ENCODE data around the gene ZBTB16.

The ZBTB16 gene

DNA sequence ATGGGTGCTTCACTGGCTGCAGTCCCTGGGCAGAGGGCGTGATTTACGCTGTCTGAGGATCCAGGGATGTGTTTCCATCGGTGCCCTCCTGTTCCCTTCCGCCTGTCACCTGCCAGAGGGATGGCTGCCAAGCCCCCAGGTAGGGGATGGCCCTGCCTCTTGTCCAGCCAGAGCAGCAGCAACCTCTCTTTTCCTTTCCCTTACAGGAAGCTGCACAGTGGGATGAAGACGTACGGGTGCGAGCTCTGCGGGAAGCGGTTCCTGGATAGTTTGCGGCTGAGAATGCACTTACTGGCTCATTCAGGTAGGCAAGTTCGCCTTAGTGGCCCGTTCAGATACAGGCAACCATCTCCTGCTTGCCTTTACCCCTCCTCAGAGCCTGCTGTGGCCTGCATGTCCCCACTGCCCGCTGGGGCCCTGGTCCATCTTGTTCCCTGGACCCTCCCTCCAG, 96.6 kb downstream of the ZBTB16 start:
- no peak for DNase-seq

- no peak for DNase-seq
Observed at GRCh38 chr11:114156782-114157181, 97.3 kb downstream of the ZBTB16 start.

GRCh38 chr11:114157476-114158050, 98.1 kb downstream of the ZBTB16 start:
- DNase-seq: no peak

- no peak for DNase-seq
Observed at GRCh38 chr11:114158421-114158820, 98.9 kb downstream of the ZBTB16 start.

DNA sequence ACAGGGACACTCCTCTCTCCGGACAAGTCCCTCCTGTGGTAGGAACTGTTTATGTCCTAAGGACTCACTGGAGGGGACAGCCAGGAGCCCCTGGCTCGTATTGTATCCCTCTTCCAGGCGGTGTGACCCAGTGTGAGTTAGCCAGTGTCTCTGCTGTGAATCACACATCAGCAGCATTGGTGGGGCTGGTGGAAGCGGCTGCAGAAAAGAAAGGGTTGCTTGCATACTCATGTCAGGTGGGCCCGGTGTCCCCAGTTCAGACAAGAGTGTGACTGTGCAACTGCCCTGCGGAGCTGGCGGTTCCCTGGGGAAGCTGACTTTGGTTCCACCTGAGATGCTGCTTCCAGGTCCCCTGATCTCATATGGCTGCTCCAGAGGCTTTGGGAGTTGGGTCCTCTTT, 99.4 kb downstream of the ZBTB16 start:
- no peak for DNase-seq

- DNase-seq: no peak
Observed at GRCh38 chr11:114159320-114159719, 99.8 kb downstream of the ZBTB16 start.

- DNase-seq: peak; percentile 87 to 95 (median 93)
Observed at GRCh38 chr11:114159802-114160632, 100.5 kb downstream of the ZBTB16 start.

DNA sequence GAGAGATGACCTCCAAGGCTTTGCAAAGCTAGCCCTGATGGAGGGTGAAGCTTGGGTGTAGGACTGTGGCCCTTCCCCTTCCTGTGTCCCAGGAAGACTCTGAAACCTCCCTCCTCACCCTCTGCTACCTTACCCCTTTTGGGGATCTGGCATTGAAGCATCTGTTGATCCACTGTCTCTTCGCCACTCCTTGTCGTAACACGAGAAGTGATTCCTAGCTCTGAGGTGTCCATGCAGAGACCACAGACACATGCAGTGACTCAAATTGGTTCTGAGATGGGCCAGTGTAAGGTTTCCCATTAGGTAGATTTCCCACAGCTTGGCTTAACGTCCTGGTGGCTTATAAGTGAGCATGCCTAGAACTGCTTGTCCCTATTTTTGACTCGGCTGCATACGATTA, 101.4 kb downstream of the ZBTB16 start:
- no peak for DNase-seq

GRCh38 chr11:114161486-114162250, 102.2 kb downstream of the ZBTB16 start:
- no peak for DNase-seq

DNA sequence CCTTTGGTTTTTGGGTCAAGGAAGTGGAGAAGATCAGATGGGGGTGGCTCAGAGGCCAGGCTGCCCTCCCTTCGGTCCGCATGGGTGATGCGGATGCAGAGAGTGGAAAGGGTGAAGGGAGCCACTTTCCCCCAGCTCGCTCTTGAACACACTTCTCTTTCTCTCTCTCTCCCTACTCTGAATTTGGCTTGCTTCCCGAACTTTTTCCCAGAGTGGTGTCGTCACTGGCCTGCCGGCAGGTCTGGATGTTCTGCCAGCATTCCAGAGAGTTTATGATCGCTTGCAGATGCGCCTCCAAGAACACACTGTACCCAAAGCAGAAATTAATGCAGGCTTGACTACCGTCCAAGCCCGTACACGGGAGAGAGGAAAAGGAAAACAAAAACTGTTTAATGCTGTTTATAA, 103.2 kb downstream of the ZBTB16 start:
- no peak for DNase-seq

- DNase-seq: no peak
Observed at GRCh38 chr11:114163229-114163631, 103.7 kb downstream of the ZBTB16 start.

DNA sequence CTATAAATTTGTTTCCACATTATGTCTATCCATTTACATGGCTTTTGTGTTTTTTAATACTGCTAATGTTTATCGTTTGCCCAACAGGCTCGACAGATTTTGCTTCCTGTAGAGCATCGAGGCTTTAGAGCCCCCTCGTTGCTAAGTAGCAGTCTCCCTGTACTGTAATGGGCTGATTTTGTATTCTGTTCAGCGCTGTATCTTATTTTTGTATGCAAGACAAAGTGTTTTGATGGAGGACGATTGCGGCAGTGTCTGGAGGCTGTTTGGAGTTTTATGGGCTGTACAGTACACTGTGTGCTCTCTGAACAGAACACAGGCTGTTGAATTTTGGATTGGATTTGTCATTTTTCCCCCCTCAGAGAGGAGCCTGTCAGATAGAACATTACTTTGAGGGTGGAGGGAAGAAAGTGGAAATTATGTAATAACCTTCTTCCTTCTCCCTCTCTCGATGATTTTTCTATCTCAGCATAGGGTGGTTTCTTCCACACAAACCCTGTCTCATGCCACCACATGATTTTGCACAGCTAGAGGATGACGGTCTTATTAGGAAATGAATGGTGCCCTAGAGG, 104.4 kb downstream of the ZBTB16 start:
- DNase-seq: no peak

DNA sequence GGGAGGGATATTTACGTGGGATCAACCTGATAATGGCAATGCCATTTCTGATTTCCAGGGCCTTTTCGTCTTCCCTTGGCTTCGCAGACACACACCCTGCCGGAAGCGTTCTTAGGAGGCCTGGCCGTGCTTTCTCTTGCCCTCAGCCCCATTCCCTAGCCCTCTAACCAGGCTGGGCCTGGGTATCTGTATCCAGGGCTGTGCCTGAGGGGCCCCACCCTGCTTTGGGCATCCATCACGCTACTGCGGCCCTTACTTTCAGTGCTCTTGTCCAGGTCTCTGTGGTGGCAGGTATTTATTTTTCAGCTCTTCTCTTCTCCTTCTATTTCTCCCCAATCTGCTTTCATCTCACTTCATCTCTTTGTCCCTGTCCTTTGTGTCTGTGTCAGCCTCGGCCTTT, 105.0 kb downstream of the ZBTB16 start:
- no peak for DNase-seq

DNA sequence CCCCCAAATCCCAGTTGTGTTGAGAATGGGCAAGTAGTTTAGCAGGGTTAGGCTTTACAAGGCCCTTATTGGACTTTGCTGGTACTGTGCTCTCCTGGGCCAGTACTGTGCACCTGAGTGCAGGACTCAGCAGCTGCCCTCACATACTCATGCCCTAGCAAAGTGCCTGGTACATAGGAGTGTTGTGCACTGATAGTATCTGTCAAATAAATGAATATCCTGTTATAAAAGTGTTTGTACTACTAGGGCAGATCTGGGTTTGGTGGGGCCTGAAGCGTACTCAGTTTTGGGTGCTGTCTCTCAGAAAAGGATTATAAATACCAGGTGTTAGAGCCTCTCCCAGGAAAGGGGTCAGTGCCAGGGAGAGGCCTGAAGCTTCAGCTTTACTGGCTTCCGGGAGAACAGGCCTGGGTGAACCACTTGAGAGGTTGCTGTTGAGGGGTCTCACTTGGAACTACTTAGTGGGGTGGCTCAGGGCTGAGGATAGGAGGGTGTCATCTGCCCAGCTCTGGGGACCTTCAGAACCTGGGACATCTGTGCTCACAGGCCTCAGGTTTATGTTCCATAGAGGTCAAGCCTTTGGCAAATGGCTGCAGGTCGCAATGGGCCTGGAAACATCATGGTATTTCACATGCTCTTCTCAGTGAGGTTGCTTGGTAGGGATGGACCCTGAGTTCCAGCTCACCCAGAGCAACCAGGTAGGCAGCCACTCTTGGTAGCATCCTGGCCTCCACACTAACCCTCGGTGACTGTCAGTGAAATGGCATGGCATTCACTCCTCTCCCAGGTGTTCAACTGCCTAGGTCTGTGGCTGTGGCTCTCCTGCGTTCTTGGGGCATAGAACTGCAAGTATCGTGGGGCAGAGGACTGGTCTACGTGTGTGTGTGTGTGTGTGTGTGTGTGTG, 106.1 kb downstream of the ZBTB16 start:
- DNase-seq: no peak

DNA sequence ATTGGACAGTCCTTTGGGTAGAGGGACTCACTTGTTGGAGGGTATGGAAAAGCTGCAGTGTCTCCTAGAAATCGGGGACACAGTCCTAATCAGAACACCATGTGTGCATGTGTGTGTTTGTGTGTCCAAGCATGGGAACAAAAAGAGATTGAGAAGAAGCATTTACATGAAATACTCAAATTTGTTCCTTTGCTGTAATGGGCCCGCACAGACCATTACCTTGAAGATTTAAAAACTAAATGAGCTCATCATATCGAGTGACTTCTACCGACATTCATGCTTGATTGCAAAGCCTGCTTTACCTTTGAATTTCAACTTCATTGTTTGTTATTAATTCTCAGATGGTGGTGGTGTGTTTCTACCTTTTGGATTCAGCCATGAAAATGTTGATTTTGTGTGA, 106.9 kb downstream of the ZBTB16 start:
- no peak for DNase-seq

- DNase-seq: peak in 1 of 5 donors; percentile 67
Observed at GRCh38 chr11:114166897-114167323, 107.4 kb downstream of the ZBTB16 start.

GRCh38 chr11:114167355-114167754, 107.8 kb downstream of the ZBTB16 start:
- DNase-seq: no peak

DNA sequence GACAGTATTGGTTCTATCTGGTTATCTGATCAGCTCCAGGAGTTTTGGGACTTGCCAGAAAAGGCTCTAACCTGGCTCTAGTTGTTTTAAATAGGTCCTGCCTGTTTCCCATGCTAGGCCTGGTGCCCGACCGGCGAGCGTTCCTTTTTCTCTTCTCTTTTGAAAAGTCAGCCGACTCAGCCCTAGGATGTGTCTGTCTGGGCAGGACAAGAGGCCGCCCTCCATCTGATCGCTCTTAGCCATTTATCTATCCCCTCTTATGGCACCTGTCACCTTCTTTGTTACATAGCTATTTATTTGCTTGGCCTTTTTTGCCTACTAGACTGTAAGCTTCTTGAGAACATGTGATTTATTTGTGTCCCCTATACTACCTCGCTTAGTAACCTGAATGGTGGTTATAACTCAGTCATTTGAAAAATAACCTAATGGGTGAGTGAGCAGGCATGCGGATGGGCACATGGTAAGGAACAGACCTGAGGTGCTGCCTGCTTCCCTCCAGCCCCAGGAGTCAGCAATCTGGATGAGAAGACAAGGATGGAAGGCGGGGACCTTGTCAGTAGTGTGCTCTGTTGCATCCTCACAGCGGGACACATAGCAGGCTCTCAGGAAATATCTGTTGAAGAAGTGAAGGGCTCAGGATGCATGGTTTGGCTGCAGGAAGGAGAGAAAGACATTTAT, 108.4 kb downstream of the ZBTB16 start:
- DNase-seq: no peak

DNA sequence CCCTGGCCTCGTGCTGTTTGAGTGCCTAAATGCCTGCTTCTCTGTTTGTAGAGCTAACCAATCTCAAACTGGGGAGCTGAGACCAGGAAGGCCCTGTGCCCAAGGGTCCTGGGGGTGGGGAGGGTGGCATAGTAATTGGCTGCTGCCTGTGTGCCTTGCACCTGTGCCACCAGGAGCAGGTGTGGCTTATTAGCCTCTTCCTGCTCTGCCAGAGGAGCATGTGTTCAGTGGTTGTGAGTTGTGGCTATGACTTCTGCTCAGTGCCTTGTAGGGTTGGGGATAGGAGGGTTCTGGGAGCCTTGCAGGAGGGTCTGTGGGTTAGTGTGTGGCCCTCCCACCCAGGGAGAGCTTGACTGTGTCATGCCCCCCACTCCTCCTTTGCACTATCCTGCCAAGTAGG, 109.2 kb downstream of the ZBTB16 start:
- DNase-seq: no peak

- no peak for DNase-seq
Observed at GRCh38 chr11:114169321-114169749, 109.8 kb downstream of the ZBTB16 start.

DNA sequence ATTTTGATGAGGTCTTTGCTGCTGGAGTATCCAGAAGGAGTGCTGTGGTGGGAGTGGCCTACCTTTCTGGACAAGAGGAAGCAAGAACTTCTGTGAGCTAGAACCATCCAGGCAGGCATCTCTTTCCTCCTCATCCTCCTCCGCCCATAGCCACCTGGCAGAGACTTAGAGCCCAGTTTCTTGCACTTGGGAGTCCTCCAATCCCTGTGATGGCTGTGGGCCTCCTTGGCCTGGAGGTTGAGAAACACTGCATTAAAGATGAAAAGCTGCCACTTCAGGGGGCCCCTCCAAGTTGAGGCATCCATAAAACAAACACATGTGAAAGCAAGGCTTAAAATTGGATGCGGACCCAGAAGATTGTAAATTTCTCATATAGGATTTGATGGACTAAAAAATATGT, 110.3 kb downstream of the ZBTB16 start:
- DNase-seq: no peak

DNA sequence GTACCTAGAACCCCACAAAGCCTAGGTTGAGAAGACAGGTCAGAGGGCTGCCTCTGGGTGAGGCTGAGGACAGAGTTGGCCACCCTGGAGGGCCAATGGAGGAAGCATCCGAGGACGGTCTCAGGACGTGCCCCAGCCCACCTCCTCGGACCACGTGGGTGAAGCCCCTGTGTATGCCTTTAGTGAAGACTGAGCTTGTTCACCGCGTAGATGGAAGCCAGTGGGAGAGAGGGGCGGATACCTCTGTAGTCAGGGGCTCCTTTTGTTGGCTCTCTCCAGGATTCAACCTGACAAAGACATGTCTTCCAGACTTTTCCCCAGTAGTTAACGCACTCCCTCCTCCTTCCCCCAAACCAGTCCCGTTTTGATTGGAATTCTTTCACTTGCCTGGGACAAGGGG, 110.7 kb downstream of the ZBTB16 start:
- DNase-seq: no peak

Data from T-helper 1 cell (primary cell).